DND-41 (cell line): ENCODE measurements around the gene PSRC1.

Source experiments
- ATAC-seq: fragments of 200-7000 bp; cut with Tn5 transposase; 3 replicates; pipeline ENCODE4 v1.9.1; 2021; ENCODE audit warnings: low read depth; ENCODE audit not compliant: insufficient read depth
- DNase-seq: peaks from one replicate; pipeline ENCODE4 v3.0.0-alpha.2; 2020
- H2AFZ ChIP-seq: 2 replicates; pipeline ENCODE4 v1.6.0; 2012; ENCODE audit warnings: low read depth, low read length
- H3K27ac ChIP-seq: 2 replicates; pipeline ENCODE4 v1.5.1; 2012; ENCODE audit warnings: low read length, inconsistent platforms
- H3K27me3 ChIP-seq: fragments of 200-600 bp; sonication (generic); 2 replicates; pipeline ENCODE4 v1.6.0; 2012; ENCODE audit warnings: low read length, mild to moderate bottlenecking, inconsistent platforms; ENCODE audit not compliant: insufficient read depth, poor library complexity
- H3K36me3 ChIP-seq: 2 replicates; pipeline ENCODE4 v1.5.1; 2012; ENCODE audit warnings: low read length, inconsistent platforms; ENCODE audit not compliant: insufficient read depth
- H3K4me1 ChIP-seq: 2 replicates; pipeline ENCODE4 v1.5.1; 2012; ENCODE audit warnings: mild to moderate bottlenecking, low read length; ENCODE audit not compliant: insufficient read depth
- H3K4me2 ChIP-seq: 2 replicates; pipeline ENCODE4 v1.6.0; 2012; ENCODE audit warnings: mild to moderate bottlenecking, moderate library complexity, low read length, inconsistent platforms; ENCODE audit not compliant: insufficient read depth
- H3K4me3 ChIP-seq, 2 experiments: fragments of 200-600 bp in 1 of 2; shearing (Covaris generic) in 1 of 2; 2 replicates each; pipeline ENCODE4 v1.5.1; 2012 to 2016; ENCODE audit warnings: inconsistent platforms in 2 of 2, low read length in 2 of 2, mild to moderate bottlenecking in 2 of 2, low read depth in 1 of 2, moderate library complexity in 1 of 2
- H3K79me2 ChIP-seq: 2 replicates; pipeline ENCODE4 v1.6.0; 2012; ENCODE audit warnings: low read length, inconsistent platforms; ENCODE audit not compliant: insufficient read depth
- H3K9ac ChIP-seq: 2 replicates; pipeline ENCODE4 v1.6.0; 2012; ENCODE audit warnings: low read depth, mild to moderate bottlenecking, inconsistent platforms, low read length, moderate library complexity
- H3K9me3 ChIP-seq: 2 replicates; pipeline ENCODE4 v1.5.1; 2012; ENCODE audit warnings: low read length, moderate library complexity, mild to moderate bottlenecking, inconsistent platforms; ENCODE audit not compliant: insufficient read depth, severe bottlenecking
- H4K20me1 ChIP-seq: 2 replicates; pipeline ENCODE4 v1.6.0; 2012; ENCODE audit warnings: low read length; ENCODE audit not compliant: insufficient read depth
- CTCF ChIP-seq: IDR thresholded peaks from 2 replicates; pipeline ENCODE4 v1.5.1; 2012; ENCODE audit warnings: borderline replicate concordance, low read length, moderate library complexity, mild to moderate bottlenecking; ENCODE audit not compliant: poor library complexity, severe bottlenecking; ENCODE audit errors: extremely low read depth
- EZH2 ChIP-seq: IDR thresholded peaks from 3 replicates; pipeline ENCODE4 v1.6.1; 2012; ENCODE audit warnings: borderline replicate concordance, low read depth, mild to moderate bottlenecking, moderate library complexity, low read length, inconsistent platforms; ENCODE audit not compliant: severe bottlenecking

The PSRC1 gene

GRCh38 chr1:109283748-109284600, 1.0 kb upstream of the PSRC1 start:
- ATAC-seq, result no peak
- no peak for TF ChIP-seq EZH2
- TF ChIP-seq CTCF, result no peak
- H2AFZ ChIP-seq, result peak overlapping the region; percentile 84

GRCh38 chr1:109282497-109282951, 421 bp downstream of the PSRC1 start:
- Histone ChIP-seq H3K36me3 (peaks cover 40% of the 10 kb centered on the region), H3K27me3 (no peaks in the 10 kb centered on the region), H4K20me1 (peaks cover 6% of the 10 kb centered on the region; the same call in 1 of the 2 replicates), H3K27ac (peak overlapping the region; percentile 88), H3K4me1 (peaks cover 26% of the 10 kb centered on the region), H3K4me2 (peak overlapping the region; percentile 83), H3K4me3 (peak overlapping the region; percentile 56 to 82), H3K79me2 (peaks cover 19% of the 10 kb centered on the region), H3K9me3 (no peaks in the 10 kb centered on the region), H2AFZ (peak overlapping the region; percentile 84), H3K9ac (peak overlapping the region; percentile 73)
- ATAC-seq, result no peak
- no peak for DNase-seq
- TF ChIP-seq EZH2, result no peak
- no peak for TF ChIP-seq CTCF

More at GRCh38 chr1:109283748-109284600, 1.0 kb upstream of the PSRC1 start:
- Histone ChIP-seq H3K27me3 (no peaks in the 10 kb centered on the region), H3K4me1 (peaks cover 26% of the 10 kb centered on the region), H4K20me1 (peaks cover 6% of the 10 kb centered on the region; the same call in 1 of the 2 replicates), H3K79me2 (peaks cover 19% of the 10 kb centered on the region), H3K36me3 (peaks cover 26% of the 10 kb centered on the region), H3K4me2 (peak overlapping the region; percentile 83), H3K9me3 (no peaks in the 10 kb centered on the region), H3K9ac (peak overlapping the region; percentile 73), H3K27ac (peak overlapping the region; percentile 88), H3K4me3 (peak overlapping the region; percentile 56 to 82)
- DNase-seq, result no peak

GRCh38 chr1:109281680-109282496, 1.1 kb downstream of the PSRC1 start:
- Histone ChIP-seq H3K27ac (peak overlapping the region; percentile 88), H3K9ac (peak overlapping the region; percentile 73), H3K4me2 (peak overlapping the region; percentile 83), H3K9me3 (no peaks in the 10 kb centered on the region), H3K79me2 (peaks cover 19% of the 10 kb centered on the region), H3K36me3 (peaks cover 40% of the 10 kb centered on the region), H4K20me1 (peaks cover 6% of the 10 kb centered on the region; the same call in 1 of the 2 replicates), H3K4me3 (peak overlapping the region; percentile 56 to 82; a peak in 3 of 4 replicates), H2AFZ (peak overlapping the region; percentile 84; the same call in 1 of the 2 replicates), H3K4me1 (peaks cover 26% of the 10 kb centered on the region), H3K27me3 (no peaks in the 10 kb centered on the region)
- TF ChIP-seq EZH2, result no peak
- TF ChIP-seq CTCF, result no peak
- ATAC-seq (no peak), DNase-seq (no peak)
